Tibial nerve (tissue), 4 donors: Measurements from ENCODE around the gene NBAS. TPM values are rescaled to one million over a fixed set of nuclear protein-coding genes. Genes with fewer than 3 reads are reported as not detected.

ENCODE experiments used
- DNase-seq, 2 donors: peaks; one replicate each; pipeline ENCODE4 v3.0.0-alpha.2; 2019; ENCODE audit warnings: low spot score in 2 of 2
- H3K27ac ChIP-seq, 4 donors: fragments of 200-600 bp; sonication (generic) in 3 of 4; one replicate each; pipeline ENCODE4 v1.5.1; 2017 to 2019; ENCODE audit warnings: mild to moderate bottlenecking in 1 of 4
- H3K27me3 ChIP-seq, 2 donors: fragments of 200-600 bp; sonication (generic) in 1 of 2; one replicate each; pipeline versions ENCODE4 v1.5.1 to v1.6.0; 2017 to 2019
- H3K36me3 ChIP-seq, 3 donors: fragments of 200-600 bp; sonication (generic); one replicate each; pipeline ENCODE4 v1.5.1; 2018 to 2019
- H3K4me1 ChIP-seq, 4 donors: fragments of 200-600 bp; sonication (generic) in 3 of 4; one replicate each; pipeline ENCODE4 v1.5.1; 2017 to 2019
- H3K4me3 ChIP-seq, 4 donors: fragments of 200-600 bp; sonication (generic) in 3 of 4; one replicate each; pipeline ENCODE4 v1.5.1; 2017 to 2019; ENCODE audit warnings: mild to moderate bottlenecking in 1 of 4, moderate library complexity in 1 of 4
- H3K9me3 ChIP-seq, 4 donors: fragments of 200-600 bp; sonication (generic) in 3 of 4; one replicate each; pipeline ENCODE4 v1.5.1; 2017 to 2019
- CTCF ChIP-seq, 5 experiments: fragments of 200-600 bp in 3 of 5; fragments of 450-650 bp in 2 of 5; sonication (generic) in 3 of 5; IDR thresholded peaks; one replicate each; pipeline ENCODE4 v1.5.1; 2016 to 2019; ENCODE audit warnings: antibody characterized with exemption in 5 of 5, mild to moderate bottlenecking in 3 of 5, moderate library complexity in 2 of 5
- EP300 ChIP-seq, 2 donors: sonication (generic); formaldehyde crosslinking; IDR thresholded peaks; one replicate each; pipeline ENCODE4 v1.6.1; 2017; ENCODE audit warnings: antibody characterized with exemption in 2 of 2, mild to moderate bottlenecking in 1 of 2
- POLR2A ChIP-seq, 2 donors: fragments of 450-650 bp; IDR thresholded peaks; one replicate each; pipeline ENCODE4 v1.6.1; 2017; ENCODE audit warnings: antibody characterized with exemption in 2 of 2, mild to moderate bottlenecking in 2 of 2, moderate library complexity in 2 of 2
- WGBS, 2 donors: methylation state at CpG; one replicate each; pipeline ENCODE4 v1.1.5; 2018; 5-methylcytosine and 5-hydroxymethylcytosine counted together
- total RNA-seq, 4 donors: library from RNA; depleted of rRNA; stranded (reverse); fragments of >200 nt; gene quantifications; one replicate each; pipeline ENCODE4 v1.1.0, GENCODE V29; 2016

The NBAS gene
- total RNA-seq, 4 donors from 2014 or later, result 49.0 to 59.1 (median 55.1) TPM

GRCh38 chr2:15583826-15584225 lies 22.7 kb upstream of the NBAS start:
- no peaks in the 10 kb centered on the region for H3K4me1 ChIP-seq
- H3K9me3 ChIP-seq, result no peaks in the 10 kb centered on the region
- 68 to 69% methylated on average over 1 of the region's 1 CpG for WGBS, 2 donors
- no peak overlapping the region for H3K4me3 ChIP-seq
- no peaks in the 10 kb centered on the region for H3K27me3 ChIP-seq
- H3K36me3 ChIP-seq, result no peaks in the 10 kb centered on the region
- TF ChIP-seq CTCF (IDR thresholded peaks at IDR 0.05), result no peak
- no peak for TF ChIP-seq POLR2A (IDR thresholded peaks at IDR 0.05)
- no peak for TF ChIP-seq EP300 (IDR thresholded peaks at IDR 0.05)
- DNase-seq, result no peak
- H3K27ac ChIP-seq, result no peak overlapping the region

- no peaks in the 10 kb centered on the region for H3K27me3 ChIP-seq
- H3K9me3 ChIP-seq, result no peaks in the 10 kb centered on the region
- H3K4me3 ChIP-seq, result no peak overlapping the region
- no peak for DNase-seq
- no peak overlapping the region for H3K27ac ChIP-seq
- no peaks in the 10 kb centered on the region for H3K4me1 ChIP-seq
- no peak for TF ChIP-seq CTCF (IDR thresholded peaks at IDR 0.05)
- no peak for TF ChIP-seq POLR2A (IDR thresholded peaks at IDR 0.05)
- TF ChIP-seq EP300 (IDR thresholded peaks at IDR 0.05), result no peak
- 56 to 60% methylated on average over 15 of the region's 15 CpGs for WGBS, 2 donors
- H3K36me3 ChIP-seq, result no peaks in the 10 kb centered on the region
These were observed 21.7 kb upstream of the NBAS start for GRCh38 chr2:15582710-15583357.

- 81 to 91% methylated on average over 2 of the region's 2 CpGs for WGBS, 2 donors
- Histone ChIP-seq H3K36me3 (no peaks in the 10 kb centered on the region), H3K4me1 (no peaks in the 10 kb centered on the region), H3K27ac (no peak overlapping the region), H3K27me3 (no peaks in the 10 kb centered on the region), H3K9me3 (no peaks in the 10 kb centered on the region), H3K4me3 (no peak overlapping the region)
- TF ChIP-seq CTCF (IDR thresholded peaks at IDR 0.05), result no peak
- DNase-seq, result no peak
These were observed 19.3 kb upstream of the NBAS start for GRCh38 chr2:15580451-15580850.

GRCh38 chr2:15579641-15580040 lies 18.5 kb upstream of the NBAS start:
- TF ChIP-seq EP300 (IDR thresholded peaks at IDR 0.05) (no peak), POLR2A (IDR thresholded peaks at IDR 0.05) (no peak), CTCF (IDR thresholded peaks at IDR 0.05) (no peak)
- H3K9me3 ChIP-seq, result no peaks in the 10 kb centered on the region
- H3K27me3 ChIP-seq, result no peaks in the 10 kb centered on the region
- no peaks in the 10 kb centered on the region for H3K36me3 ChIP-seq
- WGBS, 2 donors, result 73 to 79% methylated on average over 1 of the region's 1 CpG
- no peaks in the 10 kb centered on the region for H3K4me1 ChIP-seq
- no peak overlapping the region for H3K4me3 ChIP-seq
- no peak overlapping the region for H3K27ac ChIP-seq
- DNase-seq, result no peak

- H3K36me3 ChIP-seq, result no peaks in the 10 kb centered on the region
- WGBS, 2 donors, result 19 to 21% methylated on average over 7 of the region's 7 CpGs
- peak; percentile 61 to 72 (median 67) for TF ChIP-seq CTCF (IDR thresholded peaks at IDR 0.05)
- no peak for TF ChIP-seq POLR2A (IDR thresholded peaks at IDR 0.05)
- TF ChIP-seq EP300 (IDR thresholded peaks at IDR 0.05), result no peak
These were observed 16.1 kb upstream of the NBAS start for GRCh38 chr2:15577071-15577735.

More at GRCh38 chr2:15577071-15577735, 16.1 kb upstream of the NBAS start:
- no peaks in the 10 kb centered on the region for H3K27me3 ChIP-seq
- DNase-seq, result peak; percentile 79 to 95
- no peak overlapping the region for H3K27ac ChIP-seq
- H3K9me3 ChIP-seq, result no peaks in the 10 kb centered on the region
- no peak overlapping the region for H3K4me3 ChIP-seq
- no peaks in the 10 kb centered on the region for H3K4me1 ChIP-seq
